Measurements from ENCODE around the gene PRSS36. TPM values are rescaled to one million over a fixed set of nuclear protein-coding genes. Genes with fewer than 3 reads are reported as not detected.

The PRSS36 gene
- total RNA-seq, 4 donors from 2014 or later: 2.6 to 11.3 (median 8.3) TPM

- TF ChIP-seq CTCF (IDR thresholded peaks at IDR 0.05; ENCODE audit: low read depth): no peak
Observed at GRCh38 chr16:31142109-31143010, 7.5 kb downstream of the PRSS36 start.

- TF ChIP-seq CTCF (IDR thresholded peaks at IDR 0.05; ENCODE audit: low read depth): no peak
Observed at GRCh38 chr16:31141489-31142108, 8.3 kb downstream of the PRSS36 start.

GRCh38 chr16:31138621-31139578, 11.0 kb downstream of the PRSS36 start:
- no peak for TF ChIP-seq CTCF (IDR thresholded peaks at IDR 0.05; ENCODE audit: low read depth)

- TF ChIP-seq CTCF (IDR thresholded peaks at IDR 0.05; ENCODE audit: low read depth): no peak
Observed at GRCh38 chr16:31136287-31136662, 13.6 kb downstream of the PRSS36 start.

- TF ChIP-seq CTCF (IDR thresholded peaks at IDR 0.05; ENCODE audit: low read depth): no peak
Observed at GRCh38 chr16:31135535-31136286, 14.2 kb downstream of the PRSS36 start, which contains the start of gene PRSS8. TSS of gene PRSS8 (minus strand) at chr16:31135727. CDS start at chr16:31135498, 229 bp downstream.

- TF ChIP-seq CTCF (IDR thresholded peaks at IDR 0.05; ENCODE audit: low read depth): no peak
Observed at GRCh38 chr16:31134625-31135534, 15.0 kb downstream of the PRSS36 start.
